ENCODE measurements around the gene PTPRS. TPM values are rescaled to one million over a fixed set of nuclear protein-coding genes. Genes with fewer than 3 reads are reported as not detected.

Gene PTPRS
- polyA plus RNA-seq, 3 donors: 69.4 to 88.6 (median 71.4) TPM

Other genes starting within 250 kb of the PTPRS start
- gene ZNRF4, start 114.6 kb upstream of the PTPRS start, polyA plus RNA-seq (ENCODE audit: insufficient read length in 3 of 3): not detected
- gene TINCR, start 227.1 kb upstream of the PTPRS start, polyA plus RNA-seq (ENCODE audit: insufficient read length in 3 of 3): under 1 TPM; 0.28 to 0.38 (median 0.34) TPM

All from renal pelvis (tissue), 3 donors.